ENCODE results near the gene ALKAL2.

The ALKAL2 gene

DNA sequence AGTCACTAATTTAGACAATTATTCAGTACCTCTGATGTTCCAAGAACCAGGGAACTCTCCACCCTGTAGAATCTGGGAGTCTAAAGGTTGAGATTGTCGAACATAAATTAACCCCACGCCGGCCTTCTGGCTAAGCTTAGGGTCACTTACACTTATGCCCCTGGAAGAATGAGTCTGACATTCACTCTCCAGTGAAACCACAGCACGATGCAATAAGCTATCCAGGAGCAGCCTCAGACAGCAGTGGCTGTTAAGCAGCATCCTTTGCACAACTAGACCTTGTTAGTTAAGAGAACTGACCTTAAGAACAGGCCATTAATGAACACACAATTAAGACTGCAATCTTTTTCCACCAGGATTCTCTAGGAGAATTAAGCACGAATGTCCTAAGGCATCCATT, 49.0 kb downstream of the ALKAL2 start:
- DNase-seq = no peak

DNA sequence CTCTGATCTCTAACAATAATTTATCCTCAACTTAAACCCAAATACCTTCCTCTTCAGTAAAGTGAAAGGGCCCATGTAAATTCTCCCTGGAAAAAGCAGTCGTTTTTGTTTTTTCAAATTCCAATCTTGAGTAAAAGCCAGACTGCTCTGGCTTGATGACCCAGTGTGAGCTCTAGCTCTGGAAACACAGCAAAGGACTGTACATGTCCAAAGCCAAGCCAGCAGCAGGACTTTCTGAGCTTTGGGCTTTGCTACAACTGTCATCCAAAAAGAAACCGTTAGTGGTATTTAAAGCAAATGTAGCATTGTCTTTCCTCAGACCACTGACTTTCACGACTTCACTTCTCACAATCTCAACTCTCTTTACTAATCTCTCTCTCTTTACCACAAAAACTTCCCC, 49.5 kb downstream of the ALKAL2 start:
- DNase-seq = no peak

DNA sequence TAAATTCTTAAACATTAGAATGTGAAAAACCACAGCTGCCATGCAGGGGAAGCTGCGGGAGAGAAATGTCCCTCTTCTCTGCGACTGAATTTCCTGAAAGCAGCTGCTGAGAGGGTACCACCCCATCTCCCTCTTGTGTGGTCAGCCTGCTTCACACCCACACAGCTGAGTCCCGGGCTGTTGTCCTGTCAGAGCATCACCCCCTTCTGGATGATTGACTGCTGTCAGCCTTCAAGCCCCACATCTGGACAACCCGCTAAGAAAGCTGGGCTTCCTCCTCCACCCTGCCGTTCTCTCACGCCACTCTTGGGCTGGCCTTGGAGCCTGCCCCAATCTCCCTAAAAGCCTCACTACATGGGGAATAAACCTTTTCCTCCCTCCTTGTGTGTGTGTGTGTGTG, 50.0 kb downstream of the ALKAL2 start:
- no peak for DNase-seq

DNA sequence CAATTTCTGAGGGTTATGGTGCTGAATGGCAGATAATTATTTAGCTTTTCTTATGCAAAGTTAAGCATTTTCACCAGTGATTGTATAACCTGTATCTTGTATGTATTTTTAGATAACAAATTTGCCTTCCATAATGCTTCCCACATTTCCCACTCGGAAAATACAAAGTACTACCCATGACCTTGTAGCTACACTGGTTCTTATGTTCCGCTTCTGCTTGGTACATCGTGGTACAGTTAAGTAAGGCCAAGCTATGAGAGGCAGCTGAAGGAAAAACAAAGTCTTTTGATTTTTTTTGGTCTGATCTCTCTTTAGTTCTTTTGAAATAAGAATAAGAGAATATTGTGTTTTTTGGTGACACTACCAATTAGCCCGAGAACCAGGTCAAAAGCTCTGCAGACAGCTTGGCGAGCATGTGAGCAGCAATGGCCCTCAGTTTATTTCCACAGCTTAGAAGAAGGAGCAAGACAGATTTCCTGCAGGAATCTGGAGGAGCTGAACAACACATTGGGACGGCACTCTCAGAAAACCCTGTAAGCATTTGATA, 50.8 kb downstream of the ALKAL2 start:
- no peak for DNase-seq

- no peak for DNase-seq
Observed at GRCh38 chr2:234421-234820, 53.5 kb downstream of the ALKAL2 start.

- DNase-seq = no peak
Observed at GRCh38 chr2:233030-233429, 54.9 kb downstream of the ALKAL2 start.

GRCh38 chr2:231521-232185, 56.2 kb downstream of the ALKAL2 start:
- no peak for DNase-seq

Measured in activated naive CD4-positive, alpha-beta T cell treated with Interleukin-2 at 50 U/mL for 16 hours (primary cell).